ENCODE data around the gene SLC22A2. TPM values are rescaled to one million over a fixed set of nuclear protein-coding genes. Genes with fewer than 3 reads are reported as not detected.

Gene SLC22A2
- total and polyA plus RNA-seq, 2 of the 13 experiments (the other 11 are each of a cell fraction or from before 2014, with no cell fraction given) = not detected

GRCh38 chr6:160253714-160254113, 4.9 kb downstream of the SLC22A2 start (continued):
- TF ChIP-seq ZNF407 (CRISPR knock-in tag; IDR thresholded peaks at IDR 0.05; ENCODE audit: not compliant biosample characterization) (no peak), ZNF20 (CRISPR knock-in tag; IDR thresholded peaks at IDR 0.05) (no peak), MXD4 (CRISPR knock-in tag; IDR thresholded peaks at IDR 0.05) (no peak), FOXK1 (CRISPR knock-in tag; IDR thresholded peaks at IDR 0.05; ENCODE audit: borderline replicate concordance, low read depth) (peak; percentile 49; the same call in 1 of the 2 replicates), ZNF746 (CRISPR knock-in tag; IDR thresholded peaks at IDR 0.05) (no peak), HMG20A (CRISPR knock-in tag; IDR thresholded peaks at IDR 0.05; ENCODE audit: borderline replicate concordance) (no peak), IKZF4 (CRISPR knock-in tag; IDR thresholded peaks at IDR 0.05; ENCODE audit: borderline replicate concordance, low read depth, not compliant biosample characterization) (no peak), ZBTB33 (CRISPR knock-in tag; IDR thresholded peaks at IDR 0.05) (no peak), ZNF326 (CRISPR knock-in tag; IDR thresholded peaks at IDR 0.05; ENCODE audit: borderline replicate concordance) (no peak), FIP1L1 (IDR thresholded peaks at IDR 0.05; ENCODE audit: borderline replicate concordance, insufficient read depth, low read depth, low read length) (no peak), ZNF234 (CRISPR knock-in tag; conservative IDR thresholded peaks at IDR 0.05) (no peak)
- TF ChIP-seq, protein P1, sequence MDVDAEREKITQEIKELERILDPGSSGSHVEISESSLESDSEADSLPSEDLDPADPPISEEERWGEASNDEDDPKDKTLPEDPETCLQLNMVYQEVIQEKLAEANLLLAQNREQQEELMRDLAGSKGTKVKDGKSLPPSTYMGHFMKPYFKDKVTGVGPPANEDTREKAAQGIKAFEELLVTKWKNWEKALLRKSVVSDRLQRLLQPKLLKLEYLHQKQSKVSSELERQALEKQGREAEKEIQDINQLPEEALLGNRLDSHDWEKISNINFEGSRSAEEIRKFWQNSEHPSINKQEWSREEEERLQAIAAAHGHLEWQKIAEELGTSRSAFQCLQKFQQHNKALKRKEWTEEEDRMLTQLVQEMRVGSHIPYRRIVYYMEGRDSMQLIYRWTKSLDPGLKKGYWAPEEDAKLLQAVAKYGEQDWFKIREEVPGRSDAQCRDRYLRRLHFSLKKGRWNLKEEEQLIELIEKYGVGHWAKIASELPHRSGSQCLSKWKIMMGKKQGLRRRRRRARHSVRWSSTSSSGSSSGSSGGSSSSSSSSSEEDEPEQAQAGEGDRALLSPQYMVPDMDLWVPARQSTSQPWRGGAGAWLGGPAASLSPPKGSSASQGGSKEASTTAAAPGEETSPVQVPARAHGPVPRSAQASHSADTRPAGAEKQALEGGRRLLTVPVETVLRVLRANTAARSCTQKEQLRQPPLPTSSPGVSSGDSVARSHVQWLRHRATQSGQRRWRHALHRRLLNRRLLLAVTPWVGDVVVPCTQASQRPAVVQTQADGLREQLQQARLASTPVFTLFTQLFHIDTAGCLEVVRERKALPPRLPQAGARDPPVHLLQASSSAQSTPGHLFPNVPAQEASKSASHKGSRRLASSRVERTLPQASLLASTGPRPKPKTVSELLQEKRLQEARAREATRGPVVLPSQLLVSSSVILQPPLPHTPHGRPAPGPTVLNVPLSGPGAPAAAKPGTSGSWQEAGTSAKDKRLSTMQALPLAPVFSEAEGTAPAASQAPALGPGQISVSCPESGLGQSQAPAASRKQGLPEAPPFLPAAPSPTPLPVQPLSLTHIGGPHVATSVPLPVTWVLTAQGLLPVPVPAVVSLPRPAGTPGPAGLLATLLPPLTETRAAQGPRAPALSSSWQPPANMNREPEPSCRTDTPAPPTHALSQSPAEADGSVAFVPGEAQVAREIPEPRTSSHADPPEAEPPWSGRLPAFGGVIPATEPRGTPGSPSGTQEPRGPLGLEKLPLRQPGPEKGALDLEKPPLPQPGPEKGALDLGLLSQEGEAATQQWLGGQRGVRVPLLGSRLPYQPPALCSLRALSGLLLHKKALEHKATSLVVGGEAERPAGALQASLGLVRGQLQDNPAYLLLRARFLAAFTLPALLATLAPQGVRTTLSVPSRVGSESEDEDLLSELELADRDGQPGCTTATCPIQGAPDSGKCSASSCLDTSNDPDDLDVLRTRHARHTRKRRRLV (CRISPR knock-in tag; IDR thresholded peaks at IDR 0.05) = no peak
- TF ChIP-seq, protein P2, sequence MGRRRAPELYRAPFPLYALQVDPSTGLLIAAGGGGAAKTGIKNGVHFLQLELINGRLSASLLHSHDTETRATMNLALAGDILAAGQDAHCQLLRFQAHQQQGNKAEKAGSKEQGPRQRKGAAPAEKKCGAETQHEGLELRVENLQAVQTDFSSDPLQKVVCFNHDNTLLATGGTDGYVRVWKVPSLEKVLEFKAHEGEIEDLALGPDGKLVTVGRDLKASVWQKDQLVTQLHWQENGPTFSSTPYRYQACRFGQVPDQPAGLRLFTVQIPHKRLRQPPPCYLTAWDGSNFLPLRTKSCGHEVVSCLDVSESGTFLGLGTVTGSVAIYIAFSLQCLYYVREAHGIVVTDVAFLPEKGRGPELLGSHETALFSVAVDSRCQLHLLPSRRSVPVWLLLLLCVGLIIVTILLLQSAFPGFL (CRISPR knock-in tag; IDR thresholded peaks at IDR 0.05) = no peak

All from HepG2 (cell line).